ENCODE data around the gene EPHA3.
"Not testable (repeated sequence)": the region's sequence is repeated elsewhere in the genome, so short reads cannot be mapped to it uniquely, and the experiment has no call there.

EPHA3 gene

DNA sequence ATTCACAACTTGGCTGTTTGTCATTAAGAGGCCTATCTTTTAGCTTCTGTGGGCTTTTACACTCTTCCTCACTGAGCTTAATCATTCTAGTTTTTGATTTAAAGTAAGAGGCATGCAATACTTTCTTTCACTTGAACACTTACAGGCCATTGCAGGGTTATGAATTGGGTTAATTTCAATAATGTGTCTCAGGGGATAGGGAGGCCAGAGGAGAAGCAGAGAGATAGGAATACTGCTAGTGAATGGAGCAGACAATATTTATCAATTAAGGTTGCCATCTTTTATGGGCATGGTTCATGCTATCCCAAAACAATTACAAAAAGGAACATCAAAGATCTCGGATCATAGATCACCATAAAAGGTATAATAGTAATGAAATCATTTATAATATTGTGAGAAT is 189.8 kb downstream of the EPHA3 start:
- DNase-seq: no peak

DNA sequence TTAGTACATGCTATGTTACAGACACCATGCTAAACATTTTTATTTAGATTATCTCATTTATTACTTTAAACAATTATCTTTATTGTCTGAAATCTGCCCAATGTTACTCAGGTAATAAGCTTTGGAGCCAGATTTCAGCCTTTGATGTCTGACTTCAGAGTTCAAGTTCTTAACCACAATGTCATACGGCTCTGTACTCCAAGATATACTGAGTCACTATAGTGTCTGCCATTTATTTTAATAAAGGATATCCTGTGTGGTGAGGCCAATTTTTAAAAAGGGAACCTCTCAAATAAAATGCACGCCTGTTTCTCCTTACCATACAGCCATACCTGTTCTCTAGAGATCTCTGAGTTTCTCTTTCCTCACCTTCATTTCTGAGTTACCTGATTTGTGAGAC is 193.1 kb downstream of the EPHA3 start:
- peak; percentile 31 for DNase-seq

DNA sequence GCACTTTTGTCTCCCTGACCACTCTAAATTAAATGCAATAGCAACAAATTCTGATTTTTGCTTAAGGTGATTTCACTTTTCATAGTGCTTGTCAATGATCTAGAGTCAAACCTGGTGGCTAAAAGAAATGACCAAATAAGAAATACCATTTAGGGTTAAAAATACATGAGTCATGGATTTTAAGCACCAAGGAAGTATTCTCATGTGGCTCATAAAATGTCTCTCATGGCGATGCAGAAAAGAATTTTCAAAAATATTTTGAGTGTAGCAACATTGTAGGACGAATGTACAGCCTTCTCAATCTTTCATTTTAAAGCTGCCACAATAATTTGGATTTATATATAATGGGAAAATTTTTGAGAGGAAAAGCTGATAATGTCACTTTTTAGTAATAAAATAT is 193.6 kb downstream of the EPHA3 start:
- peak; percentile 58 for DNase-seq

DNA sequence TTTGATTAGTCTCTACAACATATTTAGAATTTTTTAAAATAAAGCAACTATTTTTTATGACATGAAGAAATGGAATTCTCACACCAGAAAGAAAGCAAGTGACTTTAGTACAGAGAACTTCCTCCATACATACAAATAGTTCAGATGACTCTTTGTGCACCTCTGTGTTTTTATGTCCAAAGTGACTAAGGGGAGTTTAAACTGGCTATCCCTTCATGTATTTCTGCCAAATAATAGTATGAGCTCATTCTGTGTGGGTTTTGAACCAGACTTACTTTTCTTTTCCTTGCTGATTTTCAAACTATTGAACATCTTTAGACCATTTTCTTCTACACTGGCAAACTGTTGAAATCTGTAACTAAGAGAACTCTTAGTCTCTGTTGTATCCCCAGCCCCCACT is 196.3 kb downstream of the EPHA3 start:
- DNase-seq: peak; percentile 31

DNA sequence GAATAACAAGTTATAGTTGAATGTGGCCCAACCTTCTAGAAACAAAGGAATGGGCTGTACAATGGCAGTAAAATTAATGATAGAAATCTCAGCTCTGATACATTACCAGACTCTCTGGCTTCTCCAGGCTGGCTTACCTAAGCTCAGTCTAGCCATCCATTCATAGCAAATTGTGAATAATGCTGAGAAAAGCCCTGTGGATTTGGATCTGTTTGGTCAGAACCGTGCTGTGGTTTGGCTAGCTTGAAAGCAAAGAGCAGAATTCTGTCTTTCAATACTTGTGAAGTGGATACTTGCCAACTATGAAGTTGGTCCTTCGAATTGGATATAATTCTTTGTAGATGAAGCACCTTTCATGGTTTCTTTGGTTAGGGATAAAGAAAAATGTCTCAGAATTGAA is 199.1 kb downstream of the EPHA3 start:
- DNase-seq: no peak

DNA sequence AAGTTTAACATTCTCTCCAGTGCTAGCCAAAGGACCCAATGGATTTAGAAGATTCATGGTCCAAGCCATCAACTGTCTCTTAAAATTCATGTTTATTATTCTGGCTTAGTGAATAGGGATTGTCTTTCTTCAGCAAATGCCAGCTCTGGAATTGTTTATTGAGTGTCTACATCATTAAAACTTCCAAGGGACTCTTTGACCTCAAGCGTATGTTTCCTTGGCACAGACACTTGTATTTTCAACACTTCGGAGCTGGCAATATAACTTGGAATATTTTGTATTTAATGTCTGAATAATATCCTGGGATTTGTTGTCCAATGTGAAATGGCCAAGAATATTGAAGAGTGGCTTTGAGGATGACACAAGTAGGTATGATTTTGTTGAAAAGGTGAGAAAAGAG is 204.2 kb downstream of the EPHA3 start:
- DNase-seq: no peak

DNA sequence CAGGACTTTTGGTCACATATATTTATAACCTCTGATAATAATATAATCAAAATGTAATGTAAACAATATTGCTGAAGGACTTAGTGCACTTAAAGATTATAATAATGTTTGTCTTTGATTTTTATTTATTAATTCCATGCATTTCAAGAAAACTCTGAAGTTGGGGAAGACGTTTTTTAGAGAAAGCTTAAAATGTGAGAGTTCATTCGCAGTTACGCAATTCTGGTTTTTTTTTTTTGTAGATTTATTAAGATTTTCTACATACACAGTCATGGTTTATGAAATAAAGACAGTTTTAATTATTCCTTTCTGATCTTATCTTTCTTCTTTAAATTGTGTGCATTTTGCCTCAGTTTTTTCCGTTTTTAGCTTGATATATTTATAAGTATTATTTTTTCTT is 204.7 kb downstream of the EPHA3 start:
- DNase-seq: no peak

DNA sequence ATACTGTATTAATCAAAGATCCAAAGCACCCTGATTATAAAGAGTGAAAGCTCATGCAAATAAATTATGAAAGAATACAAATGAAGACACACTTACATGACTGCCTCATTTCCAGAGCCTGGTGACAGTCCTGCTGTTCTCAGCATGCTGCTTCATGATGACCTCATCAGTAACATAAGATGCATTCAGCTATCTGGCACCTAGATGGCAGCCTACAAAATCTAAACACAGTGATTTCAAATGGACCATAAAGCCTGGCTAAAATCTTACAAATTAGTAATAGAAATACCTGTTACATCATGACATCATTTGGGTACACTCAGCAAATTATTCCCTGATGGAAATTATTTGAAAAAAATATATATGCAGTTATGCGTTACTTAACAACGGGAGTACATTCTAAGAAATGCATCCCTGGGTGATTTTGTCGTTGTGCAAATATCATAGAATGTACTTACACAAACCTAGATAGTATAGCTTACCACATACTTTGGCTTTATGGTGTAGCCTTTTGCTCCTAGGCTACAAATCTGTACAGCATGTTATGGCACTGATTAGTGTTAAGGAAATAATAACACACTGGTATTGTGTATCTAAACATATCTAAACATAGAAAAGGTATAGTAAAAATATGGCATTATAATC is 207.2 kb downstream of the EPHA3 start:
- DNase-seq: peak; percentile 74

DNA sequence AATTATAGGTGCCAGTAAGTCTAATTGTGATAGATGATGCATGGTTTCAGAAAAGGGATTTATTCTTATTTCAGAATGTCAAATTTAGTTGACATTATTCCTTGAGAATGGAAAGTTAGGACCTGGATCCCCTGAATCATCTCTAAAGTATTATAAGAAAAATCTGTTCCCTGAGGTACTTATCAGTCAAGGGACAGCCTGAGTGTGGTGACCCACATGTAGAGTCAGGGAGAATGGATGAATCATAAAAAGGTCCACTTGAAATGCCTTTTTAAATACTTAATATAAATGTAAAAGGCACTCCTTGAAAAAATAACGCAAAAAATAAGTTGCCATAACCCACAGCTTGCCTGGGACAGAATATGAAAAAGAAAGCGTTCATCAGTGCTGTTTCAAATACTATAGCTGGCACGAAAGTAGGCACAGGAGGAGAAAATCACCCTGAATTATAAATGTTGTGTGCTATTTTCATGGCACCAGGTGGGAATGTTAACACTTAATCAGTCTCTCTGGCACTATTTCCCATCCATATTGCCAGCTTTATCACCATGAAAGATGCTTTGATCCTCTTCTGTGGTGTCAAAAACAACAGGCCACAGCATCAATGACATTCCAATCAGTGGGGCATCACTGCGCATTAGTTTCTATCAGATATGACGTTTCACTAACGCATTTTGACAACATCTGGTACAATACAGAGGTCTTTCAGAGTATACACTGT is 208.5 kb downstream of the EPHA3 start:
- no peak for DNase-seq

DNA sequence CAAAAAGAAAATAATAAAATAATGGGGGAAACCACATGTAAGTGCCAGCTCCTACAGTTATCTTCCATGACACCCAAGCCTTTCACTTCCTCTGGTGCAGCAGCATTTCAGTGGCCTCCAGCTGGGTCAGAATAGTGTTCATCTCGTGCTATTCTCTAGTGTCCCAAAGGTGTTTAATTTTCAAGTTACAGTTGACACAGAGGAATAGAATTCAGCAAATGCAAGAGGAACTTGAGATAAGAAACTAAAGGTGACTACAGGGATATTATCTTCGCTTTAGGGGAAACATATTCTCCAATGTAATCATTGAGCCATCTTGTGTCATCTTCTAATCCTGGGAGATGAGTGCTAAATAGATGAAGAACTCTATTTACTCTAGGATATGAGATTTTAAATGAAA is 212.8 kb downstream of the EPHA3 start:
- DNase-seq: no peak

DNA sequence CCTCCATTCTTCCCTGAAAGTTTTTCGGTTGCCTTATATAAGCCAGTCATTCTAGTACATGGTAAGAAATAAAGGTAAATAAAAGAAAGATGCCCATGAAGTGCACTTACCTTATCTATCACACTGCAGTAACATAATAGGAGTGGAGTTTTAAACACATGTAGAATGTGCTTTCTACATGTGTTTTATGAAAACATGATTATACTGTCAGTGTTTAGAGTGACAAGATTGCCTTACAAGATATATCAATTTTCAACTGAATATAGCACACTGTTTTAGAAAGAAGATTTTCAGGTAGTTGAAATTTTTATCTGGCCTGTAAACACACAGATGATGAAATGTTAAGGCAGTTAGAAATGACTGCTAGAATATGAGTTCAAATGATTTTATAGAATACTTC is 219.6 kb downstream of the EPHA3 start:
- no peak for DNase-seq

DNA sequence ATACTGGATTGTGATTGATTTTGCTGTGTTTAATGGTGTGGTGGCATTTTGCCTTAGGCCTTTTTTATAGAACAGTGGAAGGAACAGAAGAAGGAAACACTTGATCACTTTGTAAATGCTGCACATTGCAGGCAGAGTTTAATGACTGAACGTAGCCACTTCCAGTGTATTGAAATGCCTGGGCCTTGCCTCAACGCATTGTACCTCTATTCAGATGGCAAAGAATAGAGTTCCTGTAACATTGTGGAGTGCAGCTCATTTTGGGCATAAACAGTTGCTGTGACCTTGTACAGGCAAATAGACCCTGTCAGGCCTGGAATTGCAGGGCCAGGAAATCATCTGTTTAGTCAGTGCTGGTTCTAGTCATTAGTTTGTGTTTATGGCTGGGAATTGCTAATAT is 225.0 kb downstream of the EPHA3 start:
- no peak for DNase-seq

DNA sequence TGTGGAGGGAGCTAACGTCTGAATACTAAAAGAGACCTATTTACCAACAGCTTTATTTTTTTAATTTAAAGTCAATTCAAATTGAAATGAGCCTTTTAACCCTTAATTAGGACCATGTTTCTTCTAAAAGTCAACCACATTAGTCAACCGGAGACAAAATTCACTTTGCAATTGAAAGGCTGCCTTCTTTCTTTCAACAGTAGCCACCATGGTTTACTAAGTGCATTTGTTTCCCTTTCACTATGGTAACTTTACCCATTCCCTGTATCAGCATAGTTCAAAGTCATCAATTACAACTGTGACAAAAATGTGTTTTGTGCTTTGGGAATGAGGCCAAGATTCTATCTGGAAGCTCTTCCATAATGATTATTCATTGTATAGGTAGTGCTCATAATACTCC is 225.4 kb downstream of the EPHA3 start:
- no peak for DNase-seq

DNA sequence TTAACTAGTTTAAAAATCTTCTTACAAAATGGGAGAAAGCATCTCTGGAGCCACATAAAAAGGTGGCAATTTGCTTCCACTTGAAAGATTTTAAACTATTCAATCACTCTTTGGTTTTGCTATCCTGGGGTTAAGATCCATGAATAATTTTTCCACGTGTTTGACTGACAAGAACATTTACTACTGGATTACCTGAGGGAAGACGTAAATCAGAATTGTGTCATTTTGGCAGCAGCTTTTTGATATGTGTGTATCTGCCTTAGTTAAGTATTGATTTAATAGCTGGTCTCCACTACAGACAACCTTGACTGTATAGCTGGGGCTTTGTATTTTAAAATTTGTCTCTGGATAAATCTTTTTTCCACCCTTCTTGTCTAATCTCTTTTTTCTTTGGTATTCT is 228.3 kb downstream of the EPHA3 start:
- DNase-seq: no peak

DNA sequence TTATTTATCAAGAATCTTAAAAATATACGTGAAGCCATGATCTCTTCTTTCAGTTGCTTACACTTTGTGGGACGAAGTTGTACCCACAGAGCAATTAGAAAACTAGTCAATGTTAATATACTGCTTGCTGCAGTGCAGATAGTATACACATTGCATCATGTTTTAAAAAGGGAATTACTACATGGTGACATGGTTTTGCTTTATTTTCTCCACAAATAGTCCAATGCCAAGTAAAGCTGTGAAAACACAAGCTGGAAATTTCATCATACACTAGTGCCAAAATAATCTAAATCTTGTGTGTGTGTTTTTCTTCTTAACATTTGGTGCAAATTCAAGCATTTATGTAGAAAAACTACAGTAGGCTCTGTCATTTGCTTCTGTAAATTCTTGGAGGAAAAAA is 233.0 kb downstream of the EPHA3 start:
- DNase-seq: no peak

DNA sequence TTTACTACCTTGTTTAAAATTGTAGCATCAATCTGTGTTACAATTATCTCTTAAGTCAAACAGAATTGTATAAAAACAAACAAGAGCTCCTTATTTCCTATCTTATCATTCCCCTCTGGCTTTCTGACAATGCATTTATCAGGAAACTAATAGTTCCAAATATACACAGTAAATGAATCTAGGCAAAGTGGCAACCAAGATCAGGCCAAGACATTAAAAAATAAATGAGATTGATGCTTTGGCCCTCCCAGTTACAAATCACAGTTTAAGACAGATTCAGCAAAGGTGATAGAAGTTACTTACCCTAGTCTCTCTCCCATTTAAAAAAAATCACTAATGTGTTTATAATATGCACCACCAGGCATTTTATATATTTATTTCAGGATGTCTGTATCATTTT is 236.7 kb downstream of the EPHA3 start:
- no peak for DNase-seq

DNA sequence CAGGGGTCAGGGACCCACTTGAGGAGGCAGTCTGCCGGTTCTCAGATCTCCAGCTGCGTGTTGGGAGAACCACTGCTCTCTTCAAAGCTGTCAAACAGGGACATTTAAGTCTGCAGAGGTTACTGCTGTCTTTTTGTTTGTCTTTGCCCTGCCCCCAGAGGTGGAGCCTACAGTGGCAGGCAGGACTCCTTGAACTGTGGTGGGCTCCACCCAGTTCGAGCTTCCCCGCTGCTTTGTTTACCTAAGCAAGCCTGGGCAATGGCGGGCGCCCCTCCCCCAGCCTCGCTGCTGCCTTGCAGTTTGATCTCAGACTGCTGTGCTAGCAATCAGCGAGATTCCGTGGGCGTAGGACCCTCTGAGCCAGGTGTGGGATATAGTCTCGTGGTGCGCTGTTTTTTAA is 243.5 kb downstream of the EPHA3 start:
- not testable (repeated sequence) for DNase-seq

DNA sequence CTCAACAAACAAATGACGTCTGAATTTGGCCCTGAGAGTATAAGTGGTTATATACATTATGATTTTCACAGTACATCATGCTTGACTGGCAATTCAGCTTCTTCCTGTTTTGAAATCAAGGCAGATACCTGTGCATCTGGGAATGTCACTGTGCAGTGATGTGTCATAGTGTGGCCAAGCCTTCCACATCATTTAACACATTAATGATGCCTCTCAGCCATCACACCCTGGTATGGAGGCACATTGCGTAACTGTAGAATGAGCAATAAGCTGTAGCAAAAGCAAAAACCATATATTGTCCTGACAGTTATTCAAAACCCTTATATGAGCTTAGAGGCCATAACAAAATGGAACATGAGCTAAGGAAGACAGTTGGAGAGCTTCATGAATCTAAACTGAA is 246.0 kb downstream of the EPHA3 start:
- peak; percentile 47 for DNase-seq

DNA sequence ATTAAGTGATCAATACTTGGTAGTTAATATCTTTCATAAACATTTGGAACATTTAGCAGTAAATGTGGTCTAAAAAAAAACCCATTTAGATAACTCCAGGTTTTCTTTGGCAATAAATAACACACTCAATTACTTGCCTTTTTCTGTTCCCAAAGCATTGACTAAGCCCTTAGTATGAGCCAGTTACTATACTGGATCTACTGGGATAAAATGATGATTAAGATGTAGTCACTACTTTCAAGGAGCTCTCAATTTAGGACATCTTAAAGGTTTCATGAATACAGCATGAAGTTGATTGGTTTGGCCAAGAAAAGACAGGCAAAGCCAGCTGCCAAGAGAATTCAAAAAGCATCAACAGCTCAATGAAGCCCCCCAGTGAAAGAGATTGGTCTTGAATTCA is 250.9 kb downstream of the EPHA3 start:
- peak; percentile 57 for DNase-seq

DNA sequence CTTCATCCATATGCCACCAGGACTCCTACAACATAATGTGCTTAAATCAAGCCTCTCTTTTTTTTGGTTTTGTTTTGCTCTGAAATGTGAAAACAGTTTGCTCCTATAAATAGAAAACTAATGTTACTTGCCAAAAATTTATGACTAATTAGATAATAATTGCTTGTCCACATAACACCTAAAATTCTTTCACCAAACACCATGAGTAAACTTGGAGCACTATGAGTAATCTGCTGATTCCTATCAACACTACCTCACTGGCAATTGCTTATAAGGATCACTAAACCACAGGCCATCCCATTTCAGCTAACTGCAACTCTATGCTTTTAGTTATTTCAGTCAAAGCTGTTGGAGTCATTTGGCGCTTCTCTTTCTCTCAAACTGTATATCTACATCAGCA is 252.7 kb downstream of the EPHA3 start:
- peak; percentile 89 for DNase-seq

DNA sequence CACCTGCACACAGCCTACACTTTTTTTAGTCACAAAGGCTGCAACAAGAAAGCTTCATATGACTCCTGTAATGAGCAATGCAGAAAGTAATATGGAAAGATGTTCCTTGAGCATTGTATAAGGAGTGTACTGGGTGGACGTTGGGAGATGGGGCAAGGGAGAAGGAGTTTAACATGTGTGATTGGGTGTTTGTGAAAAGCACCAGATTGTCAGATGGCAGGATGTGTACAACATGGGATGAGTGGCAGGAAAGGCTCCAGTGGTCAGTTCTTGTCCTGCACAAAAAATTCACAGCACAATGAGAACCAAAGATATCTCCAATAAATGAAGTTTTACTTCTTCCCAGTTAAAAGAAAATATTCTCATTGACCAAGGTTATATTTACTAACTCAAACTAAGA is 255.1 kb downstream of the EPHA3 start:
- DNase-seq: no peak

DNA sequence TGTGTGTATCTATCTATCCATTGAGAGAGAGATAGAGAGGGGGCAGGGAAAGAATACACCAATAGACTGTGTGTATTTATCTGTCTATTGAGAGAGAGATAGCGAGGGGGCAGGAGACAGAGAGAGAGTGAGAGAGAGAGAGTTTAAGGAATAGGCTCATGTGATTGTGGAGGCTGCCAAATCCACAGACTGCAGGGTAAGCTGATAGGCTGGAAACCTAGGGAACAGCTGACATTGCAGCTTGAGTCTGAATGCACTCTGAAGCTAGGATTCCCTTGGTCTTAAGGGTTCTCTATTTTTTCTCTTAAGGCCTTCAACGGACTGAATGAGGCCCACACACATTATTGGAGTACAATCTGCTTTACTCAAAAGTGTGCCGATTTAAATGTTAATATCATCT is 255.8 kb downstream of the EPHA3 start:
- no peak for DNase-seq

DNA sequence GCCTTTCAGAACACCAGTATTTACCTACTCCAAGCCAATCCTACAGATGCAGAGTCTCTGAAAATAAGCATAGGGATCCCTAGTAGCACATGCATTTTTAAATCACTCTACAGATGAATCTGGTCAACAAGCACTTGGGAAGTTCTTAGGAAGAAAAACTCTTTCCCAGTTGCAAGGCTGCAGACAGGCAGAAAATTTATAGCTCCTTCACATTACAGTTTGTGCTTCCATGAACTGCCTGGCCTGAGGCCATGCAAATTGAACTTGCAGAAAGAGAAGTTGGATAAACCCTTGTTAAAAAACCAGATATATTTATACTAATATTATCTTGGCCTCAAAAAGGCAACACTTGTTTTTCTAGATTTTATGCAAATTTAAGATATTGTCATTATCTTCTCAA is 256.9 kb downstream of the EPHA3 start:
- DNase-seq: no peak

DNA sequence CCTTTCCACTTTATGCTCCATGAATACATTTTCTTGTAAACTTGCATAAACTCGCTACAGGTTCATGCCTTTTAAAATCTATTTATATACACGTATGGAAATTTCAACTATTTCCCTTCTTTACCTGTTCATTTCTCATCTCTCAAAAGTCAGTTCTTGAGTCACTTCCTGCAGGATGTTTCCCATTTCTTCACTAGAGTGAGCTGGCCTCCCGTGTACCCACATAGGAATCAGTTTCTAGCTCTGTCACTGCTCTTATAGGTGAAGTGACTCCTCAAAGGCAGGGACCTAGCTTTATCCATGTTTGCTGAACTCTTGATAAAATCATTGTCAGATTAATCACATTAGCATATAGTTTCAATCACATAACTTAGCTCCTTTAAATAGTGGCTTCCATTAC is 259.7 kb downstream of the EPHA3 start:
- no peak for DNase-seq

DNA sequence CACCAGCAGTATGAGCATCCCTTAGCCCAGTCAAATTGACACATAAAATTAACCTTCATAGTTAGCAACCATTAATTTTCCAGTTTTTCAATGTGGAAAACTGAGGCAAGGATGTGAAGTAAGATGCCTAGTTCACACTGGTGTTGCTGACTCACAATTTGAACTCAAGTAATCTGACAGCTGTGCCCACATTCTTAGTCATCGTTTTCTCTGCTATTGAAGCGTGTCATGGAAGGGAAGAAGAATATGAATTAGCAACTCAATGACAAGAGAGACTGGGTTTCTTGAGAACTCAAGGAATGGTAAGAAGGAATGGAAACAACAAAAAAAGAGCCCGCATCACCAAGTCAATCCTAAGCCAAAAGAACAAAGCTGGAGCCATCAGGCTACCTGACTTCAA is 261.4 kb downstream of the EPHA3 start:
- peak; percentile 15 for DNase-seq

Measured in HCEC 1CT (cell line).